ENCODE data around the gene PEX11A. TPM values are rescaled to one million over a fixed set of nuclear protein-coding genes. Genes with fewer than 3 reads are reported as not detected.

The PEX11A gene
- polyA plus RNA-seq, 2 of the 4 experiments (the other 2 are of a cell fraction): 6.3 to 8.1 TPM

- POLR2A ChIA-PET: no interaction called here
- 81% methylated on average over 2 of the region's 2 CpGs for WGBS (ENCODE audit: missing lambda C conversion rate)
Observed at GRCh38 chr15:89685995-89686394, 4.6 kb downstream of the PEX11A start.

More at GRCh38 chr15:89685995-89686394, 4.6 kb downstream of the PEX11A start:
- FAIRE-seq (peak; percentile 83), ATAC-seq (no peak), DNase-seq (ENCODE audit: low read depth in 1 of 2, low spot score in 1 of 2) (peak in 1 of 2 experiments; percentile 25)
- TF ChIP-seq ATOH8 (CRISPR knock-in tag; IDR thresholded peaks at IDR 0.05; ENCODE audit: low read depth) (no peak), PBX3 (IDR thresholded peaks at IDR 0.05) (no peak), FOSL2 (IDR thresholded peaks at IDR 0.05) (no peak), FOSL2 (CRISPR knock-in tag; IDR thresholded peaks at IDR 0.05) (no peak), ZSCAN20 (CRISPR knock-in tag; IDR thresholded peaks at IDR 0.05) (no peak), E2F6 (IDR thresholded peaks at IDR 0.05; ENCODE audit: borderline replicate concordance, low read depth) (no peak), RNF2 (IDR thresholded peaks at IDR 0.05; ENCODE audit: borderline replicate concordance, low read depth) (no peak), HOXB5 (CRISPR knock-in tag; IDR thresholded peaks at IDR 0.05) (no peak), ELK1 (IDR thresholded peaks at IDR 0.05; ENCODE audit: low read depth, low read length) (no peak), REST (IDR thresholded peaks at IDR 0.05) (no peak), HMGXB4 (CRISPR knock-in tag; IDR thresholded peaks at IDR 0.05; ENCODE audit: borderline replicate concordance) (no peak), USF2 (IDR thresholded peaks at IDR 0.05) (no peak), HOXA7 (CRISPR knock-in tag; IDR thresholded peaks at IDR 0.05) (no peak), POLR2AphosphoS2 (conservative IDR thresholded peaks at IDR 0.05; ENCODE audit: low read length) (no peak), HEYL (CRISPR knock-in tag; IDR thresholded peaks at IDR 0.05) (no peak), MAFK (IDR thresholded peaks at IDR 0.05; ENCODE audit: partially characterized antibody) (no peak), PHF8 (IDR thresholded peaks at IDR 0.05; ENCODE audit: borderline replicate concordance, low read depth) (no peak), RCOR1 (IDR thresholded peaks at IDR 0.05; ENCODE audit: low read depth, low read length) (no peak), MAX (IDR thresholded peaks at IDR 0.05) (no peak), SREBF2 (IDR thresholded peaks at IDR 0.05) (no peak), ESRRA (IDR thresholded peaks at IDR 0.05; ENCODE audit: borderline replicate concordance, low read length) (no peak)
- no peak overlapping the region for H3K27ac ChIP-seq
- H3K4me1 ChIP-seq: peaks cover 5% of the 10 kb centered on the region
- no peak overlapping the region for H3K4me3 ChIP-seq
- CTCF ChIA-PET: interaction anchor here (2.2 to 2.3 kb wide), 2 partner anchors 15 to 39 kb away, joined by 6 to 8 read pairs; no protein-coding TSS in a partner anchor
- H3K9me3 ChIP-seq: no peaks in the 10 kb centered on the region
- H3K4me2 ChIP-seq: no peak overlapping the region
